Measurements from ENCODE around the gene WHRN. TPM values are rescaled to one million over a fixed set of nuclear protein-coding genes. Genes with fewer than 3 reads are reported as not detected.

Gene WHRN
- total and polyA plus RNA-seq, 2 of the 13 experiments (the other 11 are each of a cell fraction or from before 2014, with no cell fraction given), result 2.3 to 5.3 TPM

GRCh38 chr9:114384836-114385396 is 120.4 kb downstream of the WHRN start (continued):
- TF ChIP-seq MLX (CRISPR knock-in tag; IDR thresholded peaks at IDR 0.05), result no peak

GRCh38 chr9:114384341-114384740 is 120.9 kb downstream of the WHRN start:
- Histone ChIP-seq H3K27me3 (ENCODE audit: control insufficient read depth in 1 of 2, insufficient read depth in 2 of 2, low read length in 2 of 2) (no peaks in the 10 kb centered on the region), H4K20me1 (ENCODE audit: insufficient read depth, low read length) (0 out of 2 replicates have a peak, but pooled peaks cover 5% of the 10 kb centered on the region), H3K9ac (ENCODE audit: insufficient read depth, low read depth, low read length) (no peak overlapping the region), H3K4me3 (replicated peaks in 1 of 3; ENCODE audit: insufficient read depth in 1 of 3, low read depth in 2 of 3, low read length in 3 of 3) (no peak overlapping the region), H3K27ac (ENCODE audit: extremely low read length, insufficient read depth, low read length) (no peak overlapping the region), H3K36me3 (replicated peaks in 1 of 2; ENCODE audit: control insufficient read depth in 1 of 2, insufficient read depth in 2 of 2, low read length in 2 of 2) (0 out of 5 replicates have a peak, but pooled peaks cover 0 to 2% of the 10 kb centered on the region in 2 experiments), H3K9me3 (ENCODE audit: low read length) (no peaks in the 10 kb centered on the region), H3K4me1 (ENCODE audit: insufficient read depth, low read length) (peaks cover 47% of the 10 kb centered on the region), H3K79me2 (ENCODE audit: insufficient read depth, low read length) (no peaks in the 10 kb centered on the region), H3K4me2 (ENCODE audit: low read depth, low read length) (no peak overlapping the region), H2AFZ (ENCODE audit: low read length) (no peak overlapping the region)
- ATAC-seq (no peak), DNase-seq (ENCODE audit: low spot score) (no peak), FAIRE-seq (no peak)
- in situ Hi-C loops (cut with HindIII; ENCODE audit: extremely low pct_ligation_motif_present, low pct_unique_long_range_greater_than_20kb), result no loop called here
- intact Hi-C loops (cut with micrococcal nuclease; ENCODE audit: unreplicated experiment), result no loop called here
- no TSS peak for BruUV-seq (replicated peaks)
- CTCF ChIA-PET (ENCODE audit: low intra/inter-chr PET ratio, low total read pairs), result no interaction called here
- POLR2A ChIA-PET, result interaction anchor here (1.0 kb wide), 1 partner anchor 9 kb away, joined by 4 read pairs; no protein-coding TSS in a partner anchor
- WGBS (ENCODE audit: low lambda C conversion rate), result 92% methylated on average over 1 of the region's 1 CpG
- TF ChIP-seq ZFP91 (CRISPR knock-in tag; IDR thresholded peaks at IDR 0.05; ENCODE audit: borderline replicate concordance), result no peak
- no peak for TF ChIP-seq ZNF350 (CRISPR knock-in tag; IDR thresholded peaks at IDR 0.05; ENCODE audit: borderline replicate concordance, low read depth)
- no peak for TF ChIP-seq GABPB1 (CRISPR knock-in tag; IDR thresholded peaks at IDR 0.05)
- TF ChIP-seq ETS1 (CRISPR knock-in tag; IDR thresholded peaks at IDR 0.05), result no peak
- TF ChIP-seq ZNF18 (CRISPR knock-in tag; IDR thresholded peaks at IDR 0.05; ENCODE audit: insufficient replicate concordance), result no peak
- TF ChIP-seq ZNF570 (CRISPR knock-in tag; IDR thresholded peaks at IDR 0.05; ENCODE audit: borderline replicate concordance), result no peak
- TF ChIP-seq RFX1 (IDR thresholded peaks at IDR 0.05), result no peak
- no peak for TF ChIP-seq TOPORS (CRISPR knock-in tag; IDR thresholded peaks at IDR 0.05)
- TF ChIP-seq MXD1 (CRISPR knock-in tag; IDR thresholded peaks at IDR 0.05), result no peak
- no peak for TF ChIP-seq ZNF441 (CRISPR knock-in tag; IDR thresholded peaks at IDR 0.05; ENCODE audit: borderline replicate concordance)
- no peak for TF ChIP-seq USF2 (IDR thresholded peaks at IDR 0.05; ENCODE audit: low read depth, low read length)
- TF ChIP-seq USF2 (CRISPR knock-in tag; IDR thresholded peaks at IDR 0.05; ENCODE audit: borderline replicate concordance), result no peak
- TF ChIP-seq KLF15 (CRISPR knock-in tag; IDR thresholded peaks at IDR 0.05; ENCODE audit: borderline replicate concordance), result no peak
- no peak for TF ChIP-seq ZBTB42 (CRISPR knock-in tag; IDR thresholded peaks at IDR 0.05)

Data from HepG2 (cell line).